ENCODE data around the gene RPS5.

Gene RPS5

DNA sequence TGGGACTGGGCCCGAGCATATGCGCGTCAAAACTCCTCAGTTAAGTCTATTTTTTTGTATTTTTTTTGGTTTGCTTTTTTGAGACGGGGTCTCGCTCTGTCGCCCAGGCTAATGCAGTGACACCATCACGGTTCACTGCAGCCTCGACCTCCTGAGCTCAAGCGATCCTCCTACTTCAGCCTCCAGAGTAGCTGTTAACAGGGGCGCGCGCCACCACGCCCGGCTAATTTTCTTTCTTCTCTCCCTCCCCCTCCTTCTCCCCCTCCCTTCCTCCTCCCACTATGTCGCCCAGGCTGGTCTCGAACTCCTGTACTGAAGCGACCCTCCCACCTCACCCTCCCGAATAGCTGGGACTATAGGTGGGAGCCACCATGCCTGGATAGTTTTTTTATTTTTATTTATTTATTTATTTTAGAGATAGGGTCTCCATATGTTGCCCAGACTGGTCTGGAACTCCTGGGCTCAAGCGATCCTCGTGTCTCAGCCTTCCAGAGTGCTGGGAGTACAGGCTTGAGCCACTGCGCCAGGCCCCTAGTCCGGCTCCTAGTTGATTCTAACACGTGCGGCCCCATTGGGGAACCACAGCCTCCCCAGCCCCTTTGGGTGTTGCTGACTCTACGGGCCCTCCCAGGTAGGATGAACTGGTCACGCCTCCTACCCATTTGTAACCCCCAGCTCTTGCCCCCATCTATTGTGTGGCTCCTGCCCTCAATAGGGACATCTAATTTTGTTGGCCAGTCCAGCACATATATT lies 5.4 kb upstream of the RPS5 start:
- no peak for DNase-seq (ENCODE audit: low read depth)
- TF ChIP-seq CTCF (IDR thresholded peaks at IDR 0.05; ENCODE audit: low read length, missing control alignments), result no peak
- peak overlapping the region; percentile 86 for H3K4me3 ChIP-seq (replicated peaks; ENCODE audit: low read depth, low read length)

- TF ChIP-seq CTCF (IDR thresholded peaks at IDR 0.05; ENCODE audit: low read length, missing control alignments), result no peak
- DNase-seq (ENCODE audit: low read depth), result no peak
- no peak overlapping the region for H3K4me3 ChIP-seq (replicated peaks; ENCODE audit: low read depth, low read length)
Measured at GRCh38 chr19:58382997-58383603, 4.0 kb upstream of the RPS5 start.

GRCh38 chr19:58385313-58385890 lies 1.7 kb upstream of the RPS5 start:
- no peak for DNase-seq (ENCODE audit: low read depth)
- H3K4me3 ChIP-seq (replicated peaks; ENCODE audit: low read depth, low read length), result peak overlapping the region; percentile 85
- no peak for TF ChIP-seq CTCF (IDR thresholded peaks at IDR 0.05; ENCODE audit: low read length, missing control alignments)

DNA sequence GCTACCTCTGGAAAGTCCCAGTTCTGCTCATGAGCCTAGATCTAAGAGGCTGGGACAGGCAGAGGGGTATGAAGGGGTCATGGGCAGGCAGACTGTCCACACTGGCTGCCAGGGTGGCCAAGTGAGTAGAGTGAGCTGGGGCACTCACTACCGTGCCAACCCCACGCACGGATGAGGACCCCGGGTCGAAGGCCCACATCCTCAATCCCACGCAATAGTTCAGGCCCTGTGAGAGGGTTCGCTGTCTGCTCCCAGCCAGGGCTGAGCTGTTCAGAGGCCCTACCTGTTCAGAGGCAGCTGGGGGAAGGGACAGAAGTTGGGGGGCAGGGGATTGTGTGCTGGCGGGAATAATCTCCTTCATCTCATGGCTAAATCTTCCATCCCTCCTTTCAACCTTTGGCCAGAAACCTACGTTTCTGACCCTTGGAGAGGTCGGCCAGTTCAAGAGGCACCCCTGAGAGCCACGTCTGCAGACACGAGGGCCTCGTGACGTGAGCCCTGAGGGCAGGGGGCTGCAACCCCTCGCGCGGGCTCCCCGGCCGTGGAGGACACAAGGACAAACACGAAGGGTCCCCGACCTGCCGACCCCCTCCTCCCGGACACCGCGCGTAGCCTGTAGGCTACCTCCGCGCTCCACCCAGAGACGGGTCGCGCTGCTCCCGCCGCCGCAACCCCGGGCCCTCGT lies 1.0 kb upstream of the RPS5 start:
- no peak for TF ChIP-seq CTCF (IDR thresholded peaks at IDR 0.05; ENCODE audit: low read length, missing control alignments)
- peak overlapping the region; percentile 85 for H3K4me3 ChIP-seq (replicated peaks; ENCODE audit: low read depth, low read length)
- no peak for DNase-seq (ENCODE audit: low read depth)

- H3K4me3 ChIP-seq (replicated peaks; ENCODE audit: low read depth, low read length), result peak overlapping the region; percentile 85
- TF ChIP-seq CTCF (IDR thresholded peaks at IDR 0.05; ENCODE audit: low read length, missing control alignments), result no peak
- DNase-seq (ENCODE audit: low read depth), result no peak
Measured at GRCh38 chr19:58387338-58388174, 487 bp downstream of the RPS5 start.

DNA sequence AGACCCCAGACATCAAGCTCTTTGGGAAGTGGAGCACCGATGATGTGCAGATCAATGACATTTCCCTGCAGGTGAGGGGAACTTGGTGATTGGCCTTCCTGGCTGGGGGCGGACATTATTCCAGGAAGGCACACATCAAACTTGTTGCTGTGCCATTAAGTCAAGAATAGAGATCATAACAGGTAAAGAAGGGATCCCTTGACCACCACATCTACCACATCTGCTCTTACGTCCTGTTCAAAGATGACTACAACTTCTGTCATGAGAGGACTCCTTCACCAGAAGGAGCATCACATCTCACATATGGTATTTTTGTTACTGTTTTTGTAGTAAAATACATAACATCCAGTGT lies 1.1 kb downstream of the RPS5 start:
- peak overlapping the region; percentile 85 for H3K4me3 ChIP-seq (replicated peaks; ENCODE audit: low read depth, low read length)
- no peak for DNase-seq (ENCODE audit: low read depth)
- TF ChIP-seq CTCF (IDR thresholded peaks at IDR 0.05; ENCODE audit: low read length, missing control alignments), result no peak

All from fibroblast of pulmonary artery (primary cell).